HEK293T (cell line): ENCODE data around the gene ITGAE.

ENCODE experiments used
- BHLHE40 ChIP-seq: fragments of 450-650 bp; IDR thresholded peaks from 2 replicates; pipeline ENCODE4 v1.6.1; 2016; ENCODE audit warnings: mild to moderate bottlenecking, moderate library complexity, borderline replicate concordance
- FOXM1 ChIP-seq: fragments of 450-650 bp; IDR thresholded peaks from 2 replicates; pipeline ENCODE4 v1.6.1; 2017; ENCODE audit warnings: mild to moderate bottlenecking, borderline replicate concordance
- HDGF ChIP-seq: fragments of 450-650 bp; IDR thresholded peaks from 2 replicates; pipeline ENCODE4 v1.6.1; 2017; ENCODE audit warnings: antibody characterized with exemption, borderline replicate concordance

GRCh38 chr17:3826191-3826590, 25.2 kb upstream of the ITGAE start:
- TF ChIP-seq FOXM1 (no peak), HDGF (no peak), BHLHE40 (no peak)
